Activated CD4-positive, alpha-beta T cell treated with anti-CD3 and anti-CD28 coated beads, Interleukin-2, Interleukin-4, amounts not matched to agents 100 ng/mL and 50 ng/mL, durations not matched to agents 16 hours and 8 hours (primary cell): ENCODE data around the gene ITFG1.
"Not testable (repeated sequence)": the region's sequence is repeated elsewhere in the genome, so short reads cannot be mapped to it uniquely, and the experiment has no call there.

ENCODE experiments used
- DNase-seq: peaks from one replicate; pipeline ENCODE4 v3.0.0-alpha.2; 2020; ENCODE audit warnings: low spot score

The ITFG1 gene

GRCh38 chr16:47236716-47237115, 224.1 kb downstream of the ITFG1 start:
- no peak for DNase-seq

- DNase-seq = no peak
These were observed 230.6 kb downstream of the ITFG1 start for GRCh38 chr16:47230296-47230695.

- DNase-seq = no peak
These were observed 231.5 kb downstream of the ITFG1 start for GRCh38 chr16:47229053-47230050.

- DNase-seq = no peak
These were observed 232.6 kb downstream of the ITFG1 start for GRCh38 chr16:47228241-47228640.

- no peak for DNase-seq
These were observed 247.0 kb downstream of the ITFG1 start for GRCh38 chr16:47213761-47214440.

GRCh38 chr16:47211218-47211617, 249.6 kb downstream of the ITFG1 start:
- DNase-seq = no peak

- no peak for DNase-seq
These were observed 255.9 kb downstream of the ITFG1 start for GRCh38 chr16:47204736-47205504.

- DNase-seq = not testable (repeated sequence)
These were observed 257.4 kb downstream of the ITFG1 start for GRCh38 chr16:47203433-47203832.

GRCh38 chr16:47198180-47198575, 262.7 kb downstream of the ITFG1 start:
- no peak for DNase-seq

- no peak for DNase-seq
These were observed 263.2 kb downstream of the ITFG1 start for GRCh38 chr16:47197536-47198179.

GRCh38 chr16:47196457-47196856, 264.4 kb downstream of the ITFG1 start:
- DNase-seq = no peak

GRCh38 chr16:47182318-47182717, 278.5 kb downstream of the ITFG1 start:
- no peak for DNase-seq

- not testable (repeated sequence) for DNase-seq
These were observed 279.8 kb downstream of the ITFG1 start for GRCh38 chr16:47181066-47181465.

- DNase-seq = no peak
These were observed 280.8 kb downstream of the ITFG1 start for GRCh38 chr16:47180073-47180472.

- no peak for DNase-seq
These were observed 285.7 kb downstream of the ITFG1 start for GRCh38 chr16:47175152-47175551.

GRCh38 chr16:47162670-47163420, 298.0 kb downstream of the ITFG1 start:
- no peak for DNase-seq

GRCh38 chr16:47161464-47161863, 299.4 kb downstream of the ITFG1 start:
- no peak for DNase-seq

GRCh38 chr16:47160422-47160821, 300.4 kb downstream of the ITFG1 start:
- no peak for DNase-seq

GRCh38 chr16:47158992-47159391, 301.9 kb downstream of the ITFG1 start:
- DNase-seq = no peak

- no peak for DNase-seq
These were observed 304.1 kb downstream of the ITFG1 start for GRCh38 chr16:47156680-47157215.

GRCh38 chr16:47152501-47152900, 308.4 kb downstream of the ITFG1 start:
- DNase-seq = not testable (repeated sequence)
